Astrocyte (in vitro differentiated cells and primary cell): ENCODE results near the gene PXDC1.

Experiments used
- EZH2 ChIP-seq: IDR thresholded peaks from 2 replicates; pipeline ENCODE4 v1.6.1; 2012; ENCODE audit warnings: mild to moderate bottlenecking, low read length, inconsistent platforms; ENCODE audit not compliant: insufficient read depth
- TF ChIP-seq, protein P1 (sequence below): IDR thresholded peaks from 2 replicates; pipeline ENCODE4 v1.5.1; 2011; ENCODE audit warnings: low read depth, mild to moderate bottlenecking, inconsistent platforms, low read length, moderate library complexity; ENCODE audit not compliant: insufficient read depth

DNA sequence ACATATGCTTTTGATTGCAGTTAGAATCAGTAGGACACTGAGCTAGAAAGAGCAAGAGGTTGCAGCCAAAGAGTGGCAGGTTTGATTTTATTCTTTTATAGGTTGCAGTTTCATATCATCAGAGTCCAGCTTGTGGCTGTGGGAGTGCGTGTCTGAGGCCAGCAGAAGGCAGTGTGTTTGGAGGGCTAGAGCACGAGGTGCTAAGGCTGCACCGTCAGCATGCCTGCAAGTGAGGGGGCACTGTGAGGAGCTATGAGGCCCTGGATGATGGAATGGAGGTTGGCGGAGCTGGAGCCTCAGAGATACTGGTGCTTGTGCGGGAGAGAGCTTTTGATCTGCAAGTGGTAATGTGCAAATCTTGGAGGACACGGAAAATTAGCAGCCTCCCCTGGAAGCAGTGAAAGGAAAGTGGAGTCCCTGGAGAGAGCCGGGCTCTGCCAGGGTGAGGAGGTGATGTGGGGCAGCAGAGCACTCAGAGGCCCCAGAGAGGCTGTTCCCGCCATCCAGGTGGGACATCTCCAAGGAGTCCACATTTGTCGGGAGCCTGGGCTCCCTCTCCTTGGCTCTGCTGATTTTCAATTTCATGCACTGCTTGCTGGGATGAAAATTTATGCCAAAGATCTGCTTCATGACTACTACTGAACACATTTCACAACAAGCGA lies 43.6 kb downstream of the PXDC1 start:
- TF ChIP-seq, protein P1, sequence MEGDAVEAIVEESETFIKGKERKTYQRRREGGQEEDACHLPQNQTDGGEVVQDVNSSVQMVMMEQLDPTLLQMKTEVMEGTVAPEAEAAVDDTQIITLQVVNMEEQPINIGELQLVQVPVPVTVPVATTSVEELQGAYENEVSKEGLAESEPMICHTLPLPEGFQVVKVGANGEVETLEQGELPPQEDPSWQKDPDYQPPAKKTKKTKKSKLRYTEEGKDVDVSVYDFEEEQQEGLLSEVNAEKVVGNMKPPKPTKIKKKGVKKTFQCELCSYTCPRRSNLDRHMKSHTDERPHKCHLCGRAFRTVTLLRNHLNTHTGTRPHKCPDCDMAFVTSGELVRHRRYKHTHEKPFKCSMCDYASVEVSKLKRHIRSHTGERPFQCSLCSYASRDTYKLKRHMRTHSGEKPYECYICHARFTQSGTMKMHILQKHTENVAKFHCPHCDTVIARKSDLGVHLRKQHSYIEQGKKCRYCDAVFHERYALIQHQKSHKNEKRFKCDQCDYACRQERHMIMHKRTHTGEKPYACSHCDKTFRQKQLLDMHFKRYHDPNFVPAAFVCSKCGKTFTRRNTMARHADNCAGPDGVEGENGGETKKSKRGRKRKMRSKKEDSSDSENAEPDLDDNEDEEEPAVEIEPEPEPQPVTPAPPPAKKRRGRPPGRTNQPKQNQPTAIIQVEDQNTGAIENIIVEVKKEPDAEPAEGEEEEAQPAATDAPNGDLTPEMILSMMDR: no peak
- TF ChIP-seq EZH2: no peak
